Measurements from ENCODE around the gene SIL1.
A peak's percentile ranks its signal among the peaks of the same experiment; 100 is the strongest.
"Not testable (repeated sequence)": the region's sequence is repeated elsewhere in the genome, so short reads cannot be mapped to it uniquely, and the experiment has no call there.

SIL1 gene

GRCh38 chr5:139179778-139180513 is 18.2 kb downstream of the SIL1 start:
- H3K27me3 ChIP-seq (replicated peaks in 2 of 5; ENCODE audit: control insufficient read depth in 4 of 5, insufficient read depth in 5 of 5, low read length in 4 of 5); DNase-seq; POLR2A ChIA-PET; H3K4me3 ChIP-seq (ENCODE audit: control insufficient read depth in 1 of 7, extremely low read depth in 1 of 7, insufficient read depth in 4 of 7, low read depth in 2 of 7, low read length in 6 of 7); H3K9me3 ChIP-seq (ENCODE audit: control extremely low read depth in 1 of 5, control insufficient read depth in 4 of 5, insufficient read depth in 2 of 5, low read depth in 1 of 5, low read length in 4 of 5); H3K36me3 ChIP-seq (ENCODE audit: control insufficient read depth in 4 of 4, insufficient read depth in 4 of 4, low read length in 3 of 4): not testable (repeated sequence)
- H3K27ac ChIP-seq (ENCODE audit: insufficient read depth in 1 of 2, low read depth in 1 of 2, low read length in 2 of 2, poor library complexity in 1 of 2, severe bottlenecking in 2 of 2) = peak overlapping the region in 1 of 2 experiments; percentile 63
- H3K4me1 ChIP-seq (ENCODE audit: control extremely low read depth in 1 of 4, control insufficient read depth in 4 of 4, insufficient read depth in 4 of 4, low read length in 3 of 4) = peaks cover 7 to 55% (median 38%) of the 10 kb centered on the region in 4 experiments
- WGBS (ENCODE audit: insufficient coverage) = 100% methylated on average over 5 of the region's 8 CpGs
- CTCF ChIA-PET = interaction anchor here (1.2 to 2.3 kb wide), 6 partner anchors 18 to 82 kb away, joined by 3 to 7 read pairs (median 4); partner anchors contain the start of gene SIL1

GRCh38 chr5:139178935-139179334 is 19.2 kb downstream of the SIL1 start:
- WGBS (ENCODE audit: insufficient coverage) = 67% methylated on average over 1 of the region's 1 CpG
- Histone ChIP-seq H3K36me3 (ENCODE audit: control insufficient read depth in 4 of 4, insufficient read depth in 4 of 4, low read length in 3 of 4) (no peaks in the 10 kb centered on the region), H3K27ac (ENCODE audit: insufficient read depth in 1 of 2, low read depth in 1 of 2, low read length in 2 of 2, poor library complexity in 1 of 2, severe bottlenecking in 2 of 2) (peak overlapping the region; percentile 36 to 63), H3K4me1 (ENCODE audit: control extremely low read depth in 1 of 4, control insufficient read depth in 4 of 4, insufficient read depth in 4 of 4, low read length in 3 of 4) (peaks cover 7 to 54% (median 36%) of the 10 kb centered on the region in 4 experiments), H3K9me3 (ENCODE audit: control extremely low read depth in 1 of 5, control insufficient read depth in 4 of 5, insufficient read depth in 2 of 5, low read depth in 1 of 5, low read length in 4 of 5) (no peaks in the 10 kb centered on the region), H3K27me3 (replicated peaks in 2 of 5; ENCODE audit: control insufficient read depth in 4 of 5, insufficient read depth in 5 of 5, low read length in 4 of 5) (no peaks in the 10 kb centered on the region), H3K4me3 (ENCODE audit: control insufficient read depth in 1 of 7, extremely low read depth in 1 of 7, insufficient read depth in 4 of 7, low read depth in 2 of 7, low read length in 6 of 7) (no peak overlapping the region)
- ChIA-PET CTCF (interaction anchor here (0.7 to 2.3 kb wide), 8 partner anchors 15 to 83 kb away, joined by 3 to 7 read pairs (median 4); partner anchors contain the start of gene SIL1), POLR2A (interaction anchor here (0.9 kb wide), 1 partner anchor 41 kb away, joined by 3 read pairs; no protein-coding TSS in a partner anchor)
- DNase-seq = peak in 2 of 3 donors; percentile 35 to 39

- 57% methylated on average over 2 of the region's 3 CpGs for WGBS (ENCODE audit: insufficient coverage)
- ChIA-PET POLR2A (interaction anchor here (0.9 kb wide), 1 partner anchor 40 kb away, joined by 3 read pairs; no protein-coding TSS in a partner anchor), CTCF (interaction anchor here (0.7 to 2.3 kb wide), 8 partner anchors 16 to 83 kb away, joined by 3 to 7 read pairs (median 4); partner anchors contain the start of gene SIL1)
- peak overlapping the region; percentile 36 to 63 for H3K27ac ChIP-seq (ENCODE audit: insufficient read depth in 1 of 2, low read depth in 1 of 2, low read length in 2 of 2, poor library complexity in 1 of 2, severe bottlenecking in 2 of 2)
- peak overlapping the region in 1 of 7 experiments; percentile 18 for H3K4me3 ChIP-seq (ENCODE audit: control insufficient read depth in 1 of 7, extremely low read depth in 1 of 7, insufficient read depth in 4 of 7, low read depth in 2 of 7, low read length in 6 of 7)
- no peaks in the 10 kb centered on the region for H3K36me3 ChIP-seq (ENCODE audit: control insufficient read depth in 4 of 4, insufficient read depth in 4 of 4, low read length in 3 of 4)
- DNase-seq = no peak
- peaks cover 7 to 54% (median 35%) of the 10 kb centered on the region in 4 experiments for H3K4me1 ChIP-seq (ENCODE audit: control extremely low read depth in 1 of 4, control insufficient read depth in 4 of 4, insufficient read depth in 4 of 4, low read length in 3 of 4)
- no peaks in the 10 kb centered on the region for H3K9me3 ChIP-seq (ENCODE audit: control extremely low read depth in 1 of 5, control insufficient read depth in 4 of 5, insufficient read depth in 2 of 5, low read depth in 1 of 5, low read length in 4 of 5)
- no peaks in the 10 kb centered on the region for H3K27me3 ChIP-seq (replicated peaks in 2 of 5; ENCODE audit: control insufficient read depth in 4 of 5, insufficient read depth in 5 of 5, low read length in 4 of 5)
These were observed 19.6 kb downstream of the SIL1 start for GRCh38 chr5:139178589-139178917.

GRCh38 chr5:139177809-139178588 is 20.2 kb downstream of the SIL1 start:
- CTCF ChIA-PET = interaction anchor here (0.7 to 2.3 kb wide), 7 partner anchors 16 to 84 kb away, joined by 3 to 7 read pairs (median 4); partner anchors contain the start of gene SIL1
- peaks cover 0 to 2% (median 0%) of the 10 kb centered on the region in 5 experiments for H3K9me3 ChIP-seq (ENCODE audit: control extremely low read depth in 1 of 5, control insufficient read depth in 4 of 5, insufficient read depth in 2 of 5, low read depth in 1 of 5, low read length in 4 of 5)
- H3K36me3 ChIP-seq (ENCODE audit: control insufficient read depth in 4 of 4, insufficient read depth in 4 of 4, low read length in 3 of 4) = no peaks in the 10 kb centered on the region
- peaks cover 7 to 48% (median 34%) of the 10 kb centered on the region in 4 experiments for H3K4me1 ChIP-seq (ENCODE audit: control extremely low read depth in 1 of 4, control insufficient read depth in 4 of 4, insufficient read depth in 4 of 4, low read length in 3 of 4)
- POLR2A ChIA-PET = interaction anchor here (0.5 to 0.9 kb wide), 3 partner anchors 23 to 176 kb away, joined by 3 read pairs; no protein-coding TSS in a partner anchor
- H3K27ac ChIP-seq (ENCODE audit: insufficient read depth in 1 of 2, low read depth in 1 of 2, low read length in 2 of 2, poor library complexity in 1 of 2, severe bottlenecking in 2 of 2) = peak overlapping the region; percentile 36 to 63
- no peaks in the 10 kb centered on the region for H3K27me3 ChIP-seq (replicated peaks in 2 of 5; ENCODE audit: control insufficient read depth in 4 of 5, insufficient read depth in 5 of 5, low read length in 4 of 5)
- DNase-seq = peak in 2 of 3 donors; percentile 83 to 91
- peak overlapping the region in 1 of 7 experiments; percentile 18 for H3K4me3 ChIP-seq (ENCODE audit: control insufficient read depth in 1 of 7, extremely low read depth in 1 of 7, insufficient read depth in 4 of 7, low read depth in 2 of 7, low read length in 6 of 7)
- WGBS (ENCODE audit: insufficient coverage) = 10% methylated on average over 1 of the region's 1 CpG

- not testable (repeated sequence) for H3K36me3 ChIP-seq (ENCODE audit: control insufficient read depth in 4 of 4, insufficient read depth in 4 of 4, low read length in 3 of 4); H3K9me3 ChIP-seq (ENCODE audit: control extremely low read depth in 1 of 5, control insufficient read depth in 4 of 5, insufficient read depth in 2 of 5, low read depth in 1 of 5, low read length in 4 of 5); H3K27me3 ChIP-seq (replicated peaks in 2 of 5; ENCODE audit: control insufficient read depth in 4 of 5, insufficient read depth in 5 of 5, low read length in 4 of 5); DNase-seq; H3K4me3 ChIP-seq (ENCODE audit: control insufficient read depth in 1 of 7, extremely low read depth in 1 of 7, insufficient read depth in 4 of 7, low read depth in 2 of 7, low read length in 6 of 7)
- H3K4me1 ChIP-seq (ENCODE audit: control extremely low read depth in 1 of 4, control insufficient read depth in 4 of 4, insufficient read depth in 4 of 4, low read length in 3 of 4) = peaks cover 5 to 41% (median 30%) of the 10 kb centered on the region in 4 experiments
- 95% methylated on average over 8 of the region's 9 CpGs for WGBS (ENCODE audit: insufficient coverage)
- H3K27ac ChIP-seq (ENCODE audit: insufficient read depth in 1 of 2, low read depth in 1 of 2, low read length in 2 of 2, poor library complexity in 1 of 2, severe bottlenecking in 2 of 2) = peak overlapping the region in 1 of 2 experiments; percentile 17
- POLR2A ChIA-PET = interaction anchor here (0.6 kb wide), 1 partner anchor 22 kb away, joined by 3 read pairs; no protein-coding TSS in a partner anchor
- CTCF ChIA-PET = interaction anchor here (1.4 to 1.5 kb wide), 2 partner anchors 24 to 25 kb away, joined by 3 to 7 read pairs; no protein-coding TSS in a partner anchor
These were observed 20.9 kb downstream of the SIL1 start for GRCh38 chr5:139177281-139177680.

GRCh38 chr5:139174382-139174781 is 23.8 kb downstream of the SIL1 start:
- H3K27ac ChIP-seq (ENCODE audit: insufficient read depth in 1 of 2, low read depth in 1 of 2, low read length in 2 of 2, poor library complexity in 1 of 2, severe bottlenecking in 2 of 2); DNase-seq; POLR2A ChIA-PET; H3K36me3 ChIP-seq (ENCODE audit: control insufficient read depth in 4 of 4, insufficient read depth in 4 of 4, low read length in 3 of 4); H3K4me3 ChIP-seq (ENCODE audit: control insufficient read depth in 1 of 7, extremely low read depth in 1 of 7, insufficient read depth in 4 of 7, low read depth in 2 of 7, low read length in 6 of 7); H3K27me3 ChIP-seq (replicated peaks in 2 of 5; ENCODE audit: control insufficient read depth in 4 of 5, insufficient read depth in 5 of 5, low read length in 4 of 5): not testable (repeated sequence)
- WGBS (ENCODE audit: insufficient coverage) = 100% methylated on average over 1 of the region's 1 CpG
- Histone ChIP-seq H3K9me3 (ENCODE audit: control extremely low read depth in 1 of 5, control insufficient read depth in 4 of 5, insufficient read depth in 2 of 5, low read depth in 1 of 5, low read length in 4 of 5) (peaks cover 0 to 10% (median 5%) of the 10 kb centered on the region in 5 experiments), H3K4me1 (ENCODE audit: control extremely low read depth in 1 of 4, control insufficient read depth in 4 of 4, insufficient read depth in 4 of 4, low read length in 3 of 4) (peaks cover 5 to 22% (median 21%) of the 10 kb centered on the region in 4 experiments)
- CTCF ChIA-PET = interaction anchor here (1.7 kb wide), 1 partner anchor 12 kb away, joined by 4 read pairs; no protein-coding TSS in a partner anchor
